NCI-H226 (cell line): ENCODE results near the gene PRSS50.

Source experiments
- DNase-seq: peaks from one replicate; pipeline ENCODE4 v3.0.0-alpha.2; 2015

Gene PRSS50

GRCh38 chr3:46725621-46726314 lies 8.1 kb upstream of the PRSS50 start:
- DNase-seq: no peak

- DNase-seq: no peak
These were observed 6.8 kb upstream of the PRSS50 start for GRCh38 chr3:46724424-46724823.

GRCh38 chr3:46722443-46722842 lies 4.8 kb upstream of the PRSS50 start:
- no peak for DNase-seq

- no peak for DNase-seq
These were observed 3.3 kb upstream of the PRSS50 start for GRCh38 chr3:46721009-46721408.

- no peak for DNase-seq
These were observed 2.1 kb upstream of the PRSS50 start for GRCh38 chr3:46719735-46720271.

GRCh38 chr3:46719044-46719565 lies 1.4 kb upstream of the PRSS50 start:
- DNase-seq: no peak

- DNase-seq: no peak
These were observed 918 bp downstream of the PRSS50 start for GRCh38 chr3:46716461-46717441.

- DNase-seq: no peak
These were observed 2.0 kb downstream of the PRSS50 start for GRCh38 chr3:46715507-46716175.

GRCh38 chr3:46714728-46715506 lies 2.8 kb downstream of the PRSS50 start:
- DNase-seq: no peak

GRCh38 chr3:46713898-46714552 lies 3.6 kb downstream of the PRSS50 start:
- no peak for DNase-seq

GRCh38 chr3:46713050-46713897 lies 4.4 kb downstream of the PRSS50 start:
- no peak for DNase-seq

GRCh38 chr3:46712191-46713049 lies 5.2 kb downstream of the PRSS50 start:
- no peak for DNase-seq

- DNase-seq: no peak
These were observed 5.9 kb downstream of the PRSS50 start for GRCh38 chr3:46711760-46712159.

GRCh38 chr3:46711305-46711704 lies 6.4 kb downstream of the PRSS50 start:
- no peak for DNase-seq

- no peak for DNase-seq
These were observed 6.9 kb downstream of the PRSS50 start for GRCh38 chr3:46710671-46711295.

- DNase-seq: no peak
These were observed 7.4 kb downstream of the PRSS50 start for GRCh38 chr3:46710229-46710628.

GRCh38 chr3:46709721-46710120 lies 7.9 kb downstream of the PRSS50 start:
- DNase-seq: no peak

- DNase-seq: no peak
These were observed 8.5 kb downstream of the PRSS50 start for GRCh38 chr3:46709157-46709654.
